H9 (cell line): Measurements from ENCODE around the gene KIF15. TPM values are rescaled to one million over a fixed set of nuclear protein-coding genes. Genes with fewer than 3 reads are reported as not detected.

Source experiments
- DNase-seq: peaks from one replicate; pipeline ENCODE4 v3.0.0-alpha.2; 2017
- H2AFZ ChIP-seq: one replicate; pipeline ENCODE4 v1.6.1; 2013; ENCODE audit warnings: mild to moderate bottlenecking, low read length, control low read depth, moderate library complexity
- H2AK5ac ChIP-seq: 2 replicates; pipeline ENCODE4 v1.6.1; 2013; ENCODE audit warnings: low read length, control low read depth, mixed read lengths; ENCODE audit not compliant: insufficient read length
- H2BK120ac ChIP-seq: one replicate; pipeline ENCODE4 v1.6.1; 2013; ENCODE audit warnings: low read depth, mild to moderate bottlenecking, low read length, control low read depth, inconsistent platforms; ENCODE audit not compliant: poor library complexity, severe bottlenecking
- H2BK12ac ChIP-seq: 2 replicates; pipeline ENCODE4 v1.6.1; 2013; ENCODE audit warnings: low read length, control low read depth, mixed read lengths, low read depth; ENCODE audit not compliant: insufficient read length
- H2BK15ac ChIP-seq: 2 replicates; pipeline ENCODE4 v1.6.1; 2013; ENCODE audit warnings: low read depth, low read length, control low read depth
- H2BK20ac ChIP-seq: one replicate; pipeline ENCODE4 v1.6.1; 2013; ENCODE audit warnings: low read depth, mild to moderate bottlenecking, low read length, control low read depth, inconsistent platforms; ENCODE audit not compliant: poor library complexity, severe bottlenecking
- H2BK5ac ChIP-seq: 2 replicates; pipeline ENCODE4 v1.6.1; 2013; ENCODE audit warnings: low read length, control low read depth, mixed read lengths; ENCODE audit not compliant: insufficient read length
- H3K14ac ChIP-seq: 2 replicates; pipeline ENCODE4 v1.6.1; 2013; ENCODE audit warnings: low read length, control low read depth; ENCODE audit not compliant: insufficient read depth
- H3K18ac ChIP-seq: 2 replicates; pipeline ENCODE4 v1.6.1; 2013; ENCODE audit warnings: low read depth, mild to moderate bottlenecking, mixed read lengths, low read length, control low read depth; ENCODE audit not compliant: insufficient read length
- H3K23ac ChIP-seq: 2 replicates; pipeline ENCODE4 v1.6.1; 2013; ENCODE audit warnings: low read length, control low read depth, mixed read lengths, low read depth; ENCODE audit not compliant: insufficient read length
- H3K23me2 ChIP-seq: 2 replicates; pipeline ENCODE4 v1.6.1; 2013; ENCODE audit warnings: low read depth, mild to moderate bottlenecking, mixed read lengths, low read length, control low read depth; ENCODE audit not compliant: insufficient read length, poor library complexity, severe bottlenecking
- H3K27ac ChIP-seq: 2 replicates; pipeline ENCODE4 v1.5.1; 2013; ENCODE audit warnings: low read length, control low read depth, mixed read lengths, low read depth; ENCODE audit not compliant: insufficient read length
- H3K27me3 ChIP-seq: 2 replicates; pipeline ENCODE4 v1.6.1; 2013; ENCODE audit warnings: low read length, control low read depth, inconsistent platforms; ENCODE audit not compliant: insufficient read depth
- H3K4ac ChIP-seq: 2 replicates; pipeline ENCODE4 v1.6.1; 2013; ENCODE audit warnings: low read depth, mild to moderate bottlenecking, control low read depth, inconsistent platforms, low read length, moderate library complexity
- H3K4me1 ChIP-seq: 2 replicates; pipeline ENCODE4 v1.6.1; 2013; ENCODE audit warnings: low read length, control low read depth, inconsistent platforms; ENCODE audit not compliant: insufficient read depth
- H3K4me2 ChIP-seq: 2 replicates; pipeline ENCODE4 v1.6.1; 2013; ENCODE audit warnings: low read length, control low read depth, mixed read lengths; ENCODE audit not compliant: insufficient read length, insufficient read depth
- H3K56ac ChIP-seq: 2 replicates; pipeline ENCODE4 v1.6.1; 2013; ENCODE audit warnings: low read depth, mild to moderate bottlenecking, mixed read lengths, low read length, control low read depth; ENCODE audit not compliant: insufficient read length
- H3K79me1 ChIP-seq: 2 replicates; pipeline ENCODE4 v1.6.1; 2013; ENCODE audit warnings: low read depth, mild to moderate bottlenecking, moderate library complexity, low read length, control low read depth, inconsistent platforms; ENCODE audit not compliant: insufficient read depth, poor library complexity, severe bottlenecking
- H3K79me2 ChIP-seq: 2 replicates; pipeline ENCODE4 v1.6.1; 2013; ENCODE audit warnings: low read length, control low read depth, inconsistent platforms; ENCODE audit not compliant: insufficient read depth
- H3K9ac ChIP-seq: 2 replicates; pipeline ENCODE4 v1.6.1; 2013; ENCODE audit warnings: low read length, control low read depth, mixed read lengths; ENCODE audit not compliant: insufficient read length; ENCODE audit errors: extremely low read depth
- H3K9me3 ChIP-seq: one replicate; pipeline ENCODE4 v1.6.1; 2013; ENCODE audit warnings: low read depth, low read length, inconsistent platforms; ENCODE audit not compliant: control insufficient read depth
- H3T11ph ChIP-seq: one replicate; pipeline ENCODE4 v1.6.1; 2013; ENCODE audit warnings: mild to moderate bottlenecking, low read length, control low read depth, inconsistent platforms
- H4K20me1 ChIP-seq: one replicate; pipeline ENCODE4 v1.6.1; 2013; ENCODE audit not compliant: control insufficient read depth, insufficient read length, insufficient read depth
- H4K5ac ChIP-seq: 2 replicates; pipeline ENCODE4 v1.6.1; 2013; ENCODE audit warnings: low read depth, mild to moderate bottlenecking, mixed read lengths, low read length, control low read depth; ENCODE audit not compliant: insufficient read length
- H4K8ac ChIP-seq: replicated peaks from 2 replicates; pipeline ENCODE4 v1.6.1; 2013; ENCODE audit warnings: low read length, control low read depth, mixed read lengths, low read depth; ENCODE audit not compliant: insufficient read length
- H4K91ac ChIP-seq: 2 replicates; pipeline ENCODE4 v1.6.1; 2013; ENCODE audit warnings: low read depth, mild to moderate bottlenecking, moderate library complexity, mixed read lengths, low read length, control low read depth; ENCODE audit not compliant: insufficient read length
- H3K27ac Mint-ChIP-seq, 3 experiments: 2 replicates in 2 of 3; 3 replicates in 1 of 3; pipeline ENCODE4 v1.8.0; 2020 to 2021; ENCODE audit warnings: mixed read lengths in 3 of 3, mild to moderate bottlenecking in 1 of 3, moderate library complexity in 1 of 3
- H3K27me3 Mint-ChIP-seq: 2 replicates; pipeline ENCODE4 v1.8.0; 2021; ENCODE audit warnings: low read depth, mild to moderate bottlenecking, moderate library complexity, mixed read lengths
- H3K36me3 Mint-ChIP-seq, 3 experiments: 2 replicates in 2 of 3; 3 replicates in 1 of 3; pipeline ENCODE4 v1.8.0; 2020 to 2021; ENCODE audit warnings: low read depth in 3 of 3, mixed read lengths in 3 of 3; ENCODE audit not compliant: insufficient read depth in 1 of 3
- H3K4me1 Mint-ChIP-seq, 2 experiments: 2 replicates each; pipeline ENCODE4 v1.8.0; 2020; ENCODE audit warnings: mixed read lengths in 2 of 2
- H3K4me3 Mint-ChIP-seq, 2 experiments: 2 replicates in 1 of 2; 3 replicates in 1 of 2; pipeline ENCODE4 v1.8.0; 2020 to 2021; ENCODE audit warnings: mild to moderate bottlenecking in 2 of 2, mixed read lengths in 2 of 2, moderate library complexity in 1 of 2
- H3K9me3 Mint-ChIP-seq, 2 experiments: 2 replicates in 1 of 2; 3 replicates in 1 of 2; pipeline ENCODE4 v1.8.0; 2020; ENCODE audit warnings: mild to moderate bottlenecking in 2 of 2, mixed read lengths in 2 of 2, moderate library complexity in 1 of 2
- CTCF ChIP-seq: fragments of 200-600 bp; sonication (generic); conservative IDR thresholded peaks from 3 replicates; pipeline ENCODE4 v1.8.0; 2021; ENCODE audit warnings: antibody characterized with exemption, mild to moderate bottlenecking
- WGBS: extraction: QIAGEN DNeasy Blood & Tissue Kit; methylation state at CpG from one replicate; pipeline ENCODE4 v1.1.7; 2013; ENCODE audit warnings: missing lambda C conversion rate, low lambda C conversion rate, mixed read lengths; ENCODE audit not compliant: insufficient read length; ENCODE audit errors: extremely low coverage; 5-methylcytosine and 5-hydroxymethylcytosine counted together
- total RNA-seq: library from RNA; stranded (reverse); gene quantifications from 2 replicates; pipeline ENCODE4 v1.2.1, GENCODE V29; 2021

The KIF15 gene
- total RNA-seq, 1 experiment from 2014 or later: 25.0 TPM

GRCh38 chr3:44772099-44772442 is 10.5 kb downstream of the KIF15 start:
- peaks cover 3 to 8% of the 10 kb centered on the region in 2 experiments for H3K4me1 Mint-ChIP-seq
- H3K36me3 Mint-ChIP-seq: peaks cover 88 to 94% (median 94%) of the 10 kb centered on the region in 3 experiments
- H3K4ac ChIP-seq: no peak overlapping the region
- H3K14ac ChIP-seq: no peak overlapping the region
- no peak overlapping the region for H2AFZ ChIP-seq
- no peak overlapping the region for H3K9ac ChIP-seq
- H2BK12ac ChIP-seq: no peak overlapping the region
- no CpG with 5 or more reads among the region's 1 CpG for WGBS
- no peak overlapping the region for H3K4me3 Mint-ChIP-seq
- no peak overlapping the region for H3T11ph ChIP-seq
- no peak overlapping the region for H2BK15ac ChIP-seq
- H4K8ac ChIP-seq: no peak overlapping the region
- no peak overlapping the region for H3K56ac ChIP-seq
- H4K20me1 ChIP-seq: no peaks in the 10 kb centered on the region
- no peak overlapping the region for H2BK20ac ChIP-seq
- peaks cover 4% of the 10 kb centered on the region for H3K79me1 ChIP-seq
- no peak overlapping the region for H3K27ac ChIP-seq
- no peak overlapping the region for H3K23ac ChIP-seq
- H3K27ac Mint-ChIP-seq: no peak overlapping the region
- H3K9me3 ChIP-seq: peaks cover 25% of the 10 kb centered on the region
- H3K27me3 ChIP-seq: no peaks in the 10 kb centered on the region
- no peaks in the 10 kb centered on the region for H3K4me1 ChIP-seq
- H3K79me2 ChIP-seq: peaks cover 4% of the 10 kb centered on the region; the same call in 1 of the 2 replicates
- H4K91ac ChIP-seq: no peak overlapping the region
- no peak overlapping the region for H3K18ac ChIP-seq
- H3K9me3 Mint-ChIP-seq: peaks cover 52 to 66% of the 10 kb centered on the region in 2 experiments
- no peak for TF ChIP-seq CTCF
- no peak overlapping the region for H2BK120ac ChIP-seq
- H3K27me3 Mint-ChIP-seq: no peaks in the 10 kb centered on the region; the same call in 1 of the 2 replicates
- H4K5ac ChIP-seq: no peak overlapping the region
- no peak overlapping the region for H3K4me2 ChIP-seq
- H3K23me2 ChIP-seq: no peaks in the 10 kb centered on the region
- no peak for DNase-seq
- H2AK5ac ChIP-seq: no peak overlapping the region
- no peak overlapping the region for H2BK5ac ChIP-seq
